ENCODE results near the gene P2RY4.

- TF ChIP-seq HNRNPL (IDR thresholded peaks at IDR 0.05; ENCODE audit: low read depth, low read length), result no peak
- no peak for TF ChIP-seq NFIC (IDR thresholded peaks at IDR 0.05; ENCODE audit: low read length)
- TF ChIP-seq SMAD3 (CRISPR knock-in tag; IDR thresholded peaks at IDR 0.05), result no peak
- no peak for TF ChIP-seq ZNF512 (CRISPR knock-in tag; IDR thresholded peaks at IDR 0.05)
- no peak for TF ChIP-seq REST (IDR thresholded peaks at IDR 0.05; ENCODE audit: borderline replicate concordance in 1 of 2, low read depth in 1 of 2, low read length in 2 of 2)
- no peak for TF ChIP-seq CTCF (CRISPR knock-in tag; IDR thresholded peaks at IDR 0.05)
- TF ChIP-seq FOXM1 (CRISPR knock-in tag; IDR thresholded peaks at IDR 0.05), result no peak
Observed at GRCh38 chrX:70208479-70208878, 51.5 kb downstream of the P2RY4 start.

All from HepG2 (cell line).